H1 (cell line): ENCODE results near the gene NXPH3. TPM values are rescaled to one million over a fixed set of nuclear protein-coding genes. Genes with fewer than 3 reads are reported as not detected.
A peak's percentile ranks its signal among the peaks of the same experiment; 100 is the strongest.

Experiments used
- CTCF ChIA-PET: fragments of 300-600 bp; sonication (Branson Sonifier 250); formaldehyde crosslinking; loops from one replicate; lab custom pipeline; 2021; ENCODE audit not compliant: partially characterized antibody; lab: Charles Lee
- POLR2A ChIA-PET: fragments of 300-600 bp; sonication (Branson Sonifier 250); formaldehyde crosslinking; loops from one replicate; lab custom pipeline; 2021; ENCODE audit warnings: inconsistent platforms; ENCODE audit not compliant: partially characterized antibody; lab: Charles Lee
- DNase-seq, 2 experiments: peaks; one replicate each; pipeline versions ENCODE4 v3.0.0 to v3.0.0-alpha.2; 2010 to 2022; ENCODE audit warnings: low spot score in 2 of 2, low read depth in 1 of 2, mixed read lengths in 1 of 2
- FAIRE-seq: peaks from 2 replicates; lab custom pipeline; 2011; peaks lifted over from hg19 to GRCh38; lab: Jason Lieb, UNC
- H2AFZ ChIP-seq: 2 replicates; pipeline ENCODE4 v1.8.1; 2012; ENCODE audit warnings: low read length, inconsistent platforms
- H2AK5ac ChIP-seq: 2 replicates; pipeline ENCODE4 v1.6.1; 2013; ENCODE audit warnings: low read depth, low read length
- H2BK120ac ChIP-seq: replicated peaks from 2 replicates; pipeline ENCODE3; 2013; ENCODE audit warnings: low read depth, low read length, inconsistent platforms
- H2BK12ac ChIP-seq: 2 replicates; pipeline ENCODE4 v1.6.1; 2013; ENCODE audit warnings: low read depth, low read length
- H2BK15ac ChIP-seq: 2 replicates; pipeline ENCODE4 v1.6.1; 2013; ENCODE audit warnings: low read length
- H2BK20ac ChIP-seq: 2 replicates; pipeline ENCODE4 v1.6.1; 2013; ENCODE audit warnings: low read length
- H2BK5ac ChIP-seq: 2 replicates; pipeline ENCODE4 v1.6.1; 2013; ENCODE audit warnings: low read depth, low read length
- H3K14ac ChIP-seq: 2 replicates; pipeline ENCODE4 v1.6.1; 2013; ENCODE audit warnings: inconsistent platforms; ENCODE audit not compliant: insufficient read length
- H3K18ac ChIP-seq: 2 replicates; pipeline ENCODE4 v1.6.1; 2013; ENCODE audit warnings: low read length; ENCODE audit errors: extremely low read depth
- H3K23ac ChIP-seq: 2 replicates; pipeline ENCODE4 v1.6.1; 2013; ENCODE audit warnings: inconsistent platforms; ENCODE audit not compliant: insufficient read length
- H3K23me2 ChIP-seq: 2 replicates; pipeline ENCODE4 v1.6.1; 2013; ENCODE audit warnings: low read depth, low read length
- H3K27ac ChIP-seq: 2 replicates; pipeline ENCODE4 v1.6.1; 2011; ENCODE audit warnings: low read depth, low read length, inconsistent platforms
- H3K27me3 ChIP-seq, 4 experiments: replicated peaks in 1 of 4; 1 replicate in 1 of 4; 2 replicates in 3 of 4; pipeline versions ENCODE4 v1.6.1 to v1.8.1; 2011 to 2013; ENCODE audit warnings: low read length in 3 of 4, mild to moderate bottlenecking in 3 of 4, inconsistent platforms in 2 of 4, mixed read lengths in 2 of 4, moderate library complexity in 1 of 4; ENCODE audit not compliant: control insufficient read depth in 3 of 4, insufficient read depth in 3 of 4; ENCODE audit errors: extremely low read depth in 1 of 4
- H3K36me3 ChIP-seq, 4 experiments: 2 replicates each; pipeline versions ENCODE4 v1.6.1 to v1.8.1; 2011 to 2013; ENCODE audit warnings: mild to moderate bottlenecking in 4 of 4, low read length in 3 of 4, moderate library complexity in 2 of 4, control low read depth in 1 of 4, inconsistent platforms in 1 of 4; ENCODE audit not compliant: insufficient read depth in 4 of 4, control insufficient read depth in 2 of 4
- H3K4ac ChIP-seq: replicated peaks from 2 replicates; pipeline ENCODE3; 2013; ENCODE audit warnings: low read length, low read depth, mixed read lengths, inconsistent platforms; ENCODE audit not compliant: insufficient read length
- H3K4me1 ChIP-seq, 4 experiments: replicated peaks in 1 of 4; 1 replicate in 1 of 4; 2 replicates in 3 of 4; pipeline versions ENCODE4 v1.6.1 to v1.8.1; 2011 to 2013; ENCODE audit warnings: low read length in 3 of 4, inconsistent platforms in 2 of 4, mixed read lengths in 1 of 4; ENCODE audit not compliant: insufficient read depth in 4 of 4, control insufficient read depth in 3 of 4
- H3K4me2 ChIP-seq, 2 experiments: 2 replicates each; pipeline versions ENCODE4 v1.6.1 to v1.8.1; 2011 to 2013; ENCODE audit warnings: low read depth in 2 of 2, low read length in 2 of 2, control low read depth in 1 of 2, inconsistent platforms in 1 of 2, mild to moderate bottlenecking in 1 of 2; ENCODE audit not compliant: insufficient read depth in 1 of 2
- H3K4me3 ChIP-seq, 4 experiments: fragments of 200-600, 300-600 bp in 1 of 4; sonication (generic), shearing (Covaris generic), sonication (Bioruptor Twin) in 1 of 4; 2 replicates each; pipeline versions ENCODE4 v1.5.1 to v1.8.1; 2011 to 2016; ENCODE audit warnings: low read length in 4 of 4, low read depth in 3 of 4, control low read depth in 2 of 4, inconsistent platforms in 2 of 4, mild to moderate bottlenecking in 2 of 4, mixed read lengths in 1 of 4, moderate library complexity in 1 of 4; ENCODE audit not compliant: insufficient read depth in 2 of 4; ENCODE audit errors: extremely low read depth in 1 of 4
- H3K56ac ChIP-seq: replicated peaks from 2 replicates; pipeline ENCODE3; 2013; ENCODE audit warnings: low read depth, mild to moderate bottlenecking, mixed read lengths, low read length, inconsistent platforms; ENCODE audit not compliant: insufficient read length
- H3K79me1 ChIP-seq: 2 replicates; pipeline ENCODE4 v1.6.1; 2013; ENCODE audit warnings: low read depth, low read length, control low read depth
- H3K79me2 ChIP-seq, 2 experiments: 2 replicates each; pipeline versions ENCODE4 v1.6.1 to v1.8.1; 2012 to 2013; ENCODE audit warnings: low read length in 2 of 2, mild to moderate bottlenecking in 2 of 2, inconsistent platforms in 1 of 2; ENCODE audit not compliant: insufficient read depth in 2 of 2, control insufficient read depth in 1 of 2
- H3K9ac ChIP-seq, 4 experiments: replicated peaks in 1 of 4; 1 replicate in 1 of 4; 2 replicates in 3 of 4; pipeline versions ENCODE4 v1.6.1 to v1.8.1; 2011 to 2013; ENCODE audit warnings: low read depth in 3 of 4, low read length in 3 of 4, control low read depth in 2 of 4, mild to moderate bottlenecking in 2 of 4, moderate library complexity in 2 of 4, inconsistent platforms in 1 of 4; ENCODE audit errors: extremely low read depth in 1 of 4
- H3K9me3 ChIP-seq, 2 experiments: 2 replicates each; pipeline versions ENCODE4 v1.6.1 to v1.8.1; 2012 to 2013; ENCODE audit warnings: mild to moderate bottlenecking in 2 of 2, moderate library complexity in 2 of 2, control low read depth in 1 of 2, inconsistent platforms in 1 of 2, low read depth in 1 of 2, low read length in 1 of 2, mixed read lengths in 1 of 2; ENCODE audit not compliant: insufficient read depth in 2 of 2
- H4K20me1 ChIP-seq, 2 experiments: replicated peaks in 1 of 2; 2 replicates each; pipeline versions ENCODE3 to v1.8.1; 2011 to 2013; ENCODE audit warnings: inconsistent platforms in 2 of 2, low read length in 2 of 2, mild to moderate bottlenecking in 1 of 2; ENCODE audit not compliant: insufficient read depth in 2 of 2, control insufficient read depth in 1 of 2
- H4K5ac ChIP-seq: 2 replicates; pipeline ENCODE4 v1.6.1; 2013; ENCODE audit warnings: low read length, low read depth, mixed read lengths, inconsistent platforms; ENCODE audit not compliant: insufficient read length
- H4K8ac ChIP-seq: 2 replicates; pipeline ENCODE4 v1.8.0; 2013; ENCODE audit warnings: mild to moderate bottlenecking, moderate library complexity, low read length, inconsistent platforms; ENCODE audit not compliant: insufficient read depth; ENCODE audit errors: extremely low read depth
- H4K91ac ChIP-seq: replicated peaks from 2 replicates; pipeline ENCODE3; 2013; ENCODE audit warnings: low read length, mixed read lengths, inconsistent platforms; ENCODE audit not compliant: insufficient read length
- BCL11A ChIP-seq, 2 experiments: IDR thresholded peaks; one replicate each; pipeline ENCODE4 v1.6.1; 2011; ENCODE audit warnings: low read depth in 2 of 2, low read length in 2 of 2, mild to moderate bottlenecking in 2 of 2
- KDM4A ChIP-seq: IDR thresholded peaks from one replicate; pipeline ENCODE4 v1.7.1; 2012; ENCODE audit warnings: low read depth, mild to moderate bottlenecking, moderate library complexity, low read length, inconsistent platforms; ENCODE audit not compliant: severe bottlenecking
- TCF12 ChIP-seq: IDR thresholded peaks from 2 replicates; pipeline ENCODE4 v1.6.1; 2011; ENCODE audit warnings: low read depth, mild to moderate bottlenecking, low read length
- whole genome bisulfite sequencing, 2 experiments: shearing (Covaris generic) in 1 of 2; methylation state at CpG; one replicate each; pipeline versions ENCODE4 v1.1.6 to v1.1.7; 2013 to 2015; ENCODE audit warnings: low lambda C conversion rate in 2 of 2, mixed read lengths in 2 of 2, inconsistent platforms in 1 of 2, low coverage in 1 of 2, missing lambda C conversion rate in 1 of 2; ENCODE audit not compliant: insufficient replicate concordance in 2 of 2, insufficient coverage in 1 of 2, insufficient read length in 1 of 2; ENCODE audit errors: extremely low coverage in 1 of 2, missing lambda C conversion rate in 1 of 2; 5-methylcytosine and 5-hydroxymethylcytosine counted together
- polyA plus RNA-seq, 7 experiments: library from polyadenylated mRNA; depleted of rRNA in 3 of 7; stranded (reverse) in 5 of 7; unstranded in 2 of 7; fragments of >200 nt in 5 of 7; fragments of 200-250 nt in 2 of 7; gene quantifications; 1 replicate in 5 of 7; 2 replicates in 1 of 7; 4 replicates in 1 of 7; pipeline versions ENCODE4 v1.2.1 to v1.2.3, GENCODE V29; 2011 to 2013; ENCODE audit warnings: missing spikeins in 2 of 7, mixed read lengths in 2 of 7
- total RNA-seq: library from RNA; stranded (reverse); fragmentation: NEBNext Ultra II Directional; extraction: Animal tissue kit (Norgen Biotek cat#: 25700); gene quantifications from 2 replicates; pipeline ENCODE4 v1.2.1, GENCODE V29; 2021

NXPH3 gene
- total and polyA plus RNA-seq, 2 of the 8 experiments (the other 6 are each of a cell fraction or from before 2014, with no cell fraction given) = 2.5 to 3.7 TPM

GRCh38 chr17:49545007-49545660 is 30.5 kb upstream of the NXPH3 start:
- Histone ChIP-seq H3K79me1 (no peaks in the 10 kb centered on the region), H3K79me2 (no peaks in the 10 kb centered on the region), H3K18ac (peak overlapping the region; percentile 7; the same call in 1 of the 2 replicates), H4K91ac (peak overlapping the region; percentile 22), H3K27me3 (no peaks in the 10 kb centered on the region), H3K36me3 (no peaks in the 10 kb centered on the region), H3K4ac (no peak overlapping the region), H2BK5ac (0 out of 2 replicates have a peak overlapping the region, but pooled peaks have one; percentile 16), H3K9me3 (no peaks in the 10 kb centered on the region), H3K4me2 (0 out of 4 replicates have a peak overlapping the region, but pooled peaks of 1 of the 2 experiments have one; percentile 6), H2BK120ac (no peak overlapping the region), H2AFZ (no peak overlapping the region), H4K5ac (no peak overlapping the region), H3K4me1 (peaks cover 0 to 30% (median 17%) of the 10 kb centered on the region in 4 experiments; a peak in 6 of 7 replicates), H4K20me1 (no peaks in the 10 kb centered on the region), H3K23ac (no peak overlapping the region), H3K23me2 (no peaks in the 10 kb centered on the region), H2BK12ac (peak overlapping the region; percentile 80; the same call in 1 of the 2 replicates), H2AK5ac (no peak overlapping the region), H3K56ac (no peak overlapping the region), H3K4me3 (no peak overlapping the region), H4K8ac (peak overlapping the region; percentile 23; the same call in 1 of the 2 replicates), H3K14ac (no peak overlapping the region), H3K27ac (no peak overlapping the region), H3K9ac (no peak overlapping the region; a peak in 2 of 7 replicates), H2BK15ac (no peak overlapping the region), H2BK20ac (peak overlapping the region; percentile 93; the same call in 1 of the 2 replicates)
- DNase-seq (no peak), FAIRE-seq (no peak)
- ChIA-PET POLR2A (interaction anchor here (0.9 to 1.1 kb wide), 3 partner anchors 30 to 34 kb away, joined by 3 read pairs; no protein-coding TSS in a partner anchor), CTCF (interaction anchor here (0.6 to 9.9 kb wide), 15 partner anchors 9 to 817 kb away, joined by 3 to 107 read pairs (median 6); no protein-coding TSS in a partner anchor)
- WGBS, 2 experiments = 74% methylated on average over 7 of the region's 8 CpGs; no CpG with 5 or more reads in 1 of the 2 experiments
- TF ChIP-seq KDM4A = no peak
- no peak for TF ChIP-seq TCF12
- no peak for TF ChIP-seq BCL11A (IDR thresholded peaks at IDR 0.05; ENCODE audit: low read depth in 2 of 2, low read length in 2 of 2)
